Breast epithelium (tissue), 3 donors: Measurements from ENCODE around the gene VEGFB.

ENCODE experiments used
- POLR2A ChIP-seq: fragments of 450-650 bp; IDR thresholded peaks from one replicate; pipeline ENCODE4 v1.6.1; 2016; ENCODE audit warnings: antibody characterized with exemption, mild to moderate bottlenecking, moderate library complexity
- POLR2AphosphoS5 ChIP-seq, 3 donors: sonication (generic); formaldehyde crosslinking; IDR thresholded peaks; one replicate each; pipeline ENCODE4 v1.6.1; 2017; ENCODE audit warnings: antibody characterized with exemption in 3 of 3
- TF ChIP-seq, protein P1 (sequence below), 3 donors: fragments of 450-650 bp; IDR thresholded peaks; one replicate each; pipeline ENCODE4 v1.5.1; 2016 to 2017; ENCODE audit warnings: antibody characterized with exemption in 3 of 3, mild to moderate bottlenecking in 3 of 3, moderate library complexity in 3 of 3

- TF ChIP-seq, protein P1, sequence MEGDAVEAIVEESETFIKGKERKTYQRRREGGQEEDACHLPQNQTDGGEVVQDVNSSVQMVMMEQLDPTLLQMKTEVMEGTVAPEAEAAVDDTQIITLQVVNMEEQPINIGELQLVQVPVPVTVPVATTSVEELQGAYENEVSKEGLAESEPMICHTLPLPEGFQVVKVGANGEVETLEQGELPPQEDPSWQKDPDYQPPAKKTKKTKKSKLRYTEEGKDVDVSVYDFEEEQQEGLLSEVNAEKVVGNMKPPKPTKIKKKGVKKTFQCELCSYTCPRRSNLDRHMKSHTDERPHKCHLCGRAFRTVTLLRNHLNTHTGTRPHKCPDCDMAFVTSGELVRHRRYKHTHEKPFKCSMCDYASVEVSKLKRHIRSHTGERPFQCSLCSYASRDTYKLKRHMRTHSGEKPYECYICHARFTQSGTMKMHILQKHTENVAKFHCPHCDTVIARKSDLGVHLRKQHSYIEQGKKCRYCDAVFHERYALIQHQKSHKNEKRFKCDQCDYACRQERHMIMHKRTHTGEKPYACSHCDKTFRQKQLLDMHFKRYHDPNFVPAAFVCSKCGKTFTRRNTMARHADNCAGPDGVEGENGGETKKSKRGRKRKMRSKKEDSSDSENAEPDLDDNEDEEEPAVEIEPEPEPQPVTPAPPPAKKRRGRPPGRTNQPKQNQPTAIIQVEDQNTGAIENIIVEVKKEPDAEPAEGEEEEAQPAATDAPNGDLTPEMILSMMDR (IDR thresholded peaks at IDR 0.05) = no peak
- no peak for TF ChIP-seq POLR2A
- TF ChIP-seq POLR2AphosphoS5 (IDR thresholded peaks at IDR 0.05) = no peak
Measured at GRCh38 chr11:64244966-64245365, 10.6 kb downstream of the VEGFB start.
